Adrenal gland (tissue), 12 donors: ENCODE data around the gene NOS1. TPM values are rescaled to one million over a fixed set of nuclear protein-coding genes. Genes with fewer than 3 reads are reported as not detected.
"Not testable (repeated sequence)": the region's sequence is repeated elsewhere in the genome, so short reads cannot be mapped to it uniquely, and the experiment has no call there.

ENCODE experiments used
- DNase-seq, 7 donors: peaks; one replicate each; pipeline ENCODE4 v3.0.0-alpha.2; 2019 to 2020
- H3K27ac ChIP-seq, 5 donors: fragments of 200-600 bp; sonication (generic) in 4 of 5; 1 replicate in 3 of 5; 2 replicates in 2 of 5; pipeline versions ENCODE4 v1.5.1 to v1.8.0; 2016 to 2020; ENCODE audit warnings: mild to moderate bottlenecking in 1 of 5
- H3K27me3 ChIP-seq: fragments of 200-600 bp; 2 replicates; pipeline ENCODE4 v1.8.0; 2021
- H3K36me3 ChIP-seq, 2 donors: fragments of 200-600 bp; replicated peaks in 1 of 2; 1 replicate in 1 of 2; 2 replicates in 1 of 2; pipeline versions ENCODE4 v1.5.1 to v1.8.0; 2018 to 2022
- H3K4me1 ChIP-seq, 2 donors: fragments of 200-600 bp; replicated peaks in 1 of 2; 1 replicate in 1 of 2; 2 replicates in 1 of 2; pipeline versions ENCODE4 v1.5.1 to v1.8.0; 2018 to 2021
- H3K4me3 ChIP-seq, 4 donors: fragments of 200-600 bp; sonication (generic) in 3 of 4; one replicate each; pipeline ENCODE4 v1.5.1; 2016 to 2018
- H3K9me3 ChIP-seq, 3 donors: fragments of 200-600 bp; sonication (generic) in 1 of 3; replicated peaks in 1 of 3; 1 replicate in 2 of 3; 2 replicates in 1 of 3; pipeline versions ENCODE4 v1.5.1 to v1.8.0; 2016 to 2021
- CTCF ChIP-seq, 6 experiments: fragments of 450-650 bp in 4 of 6; fragments of 200-600 bp in 2 of 6; sonication (generic) in 1 of 6; IDR thresholded peaks; 1 replicate in 5 of 6; 2 replicates in 1 of 6; pipeline versions ENCODE4 v1.5.1 to v1.8.0; 2016 to 2021; ENCODE audit warnings: antibody characterized with exemption in 6 of 6, mild to moderate bottlenecking in 2 of 6, moderate library complexity in 1 of 6
- POLR2A ChIP-seq, 2 donors: fragments of 450-650 bp; IDR thresholded peaks; one replicate each; pipeline ENCODE4 v1.6.1; 2017; ENCODE audit warnings: antibody characterized with exemption in 2 of 2, mild to moderate bottlenecking in 2 of 2, moderate library complexity in 1 of 2
- WGBS, 4 donors: extraction: QIAGEN DNeasy Blood & Tissue Kit in 2 of 4; methylation state at CpG; one replicate each; pipeline versions ENCODE4 v1.1.5 to v1.1.7; 2013 to 2017; 5-methylcytosine and 5-hydroxymethylcytosine counted together
- intact Hi-C, 2 donors: fragments of 100-400 bp; cut with DNase I; formaldehyde crosslinking; loops; one replicate each; pipeline versions ENCODE4 v1.14.1 to v1.15.0; 2022 to 2023
- polyA plus RNA-seq, 3 donors: library from polyadenylated mRNA; stranded (reverse); fragments of 200-250 nt in 2 of 3; fragments of 350-450 nt in 1 of 3; fragmentation: Illumina TruSeq in 1 of 3; extraction: RNeasy Lipid Tissue Mini Kit (QIAGEN cat#74804) in 1 of 3; gene quantifications; one replicate each; pipeline ENCODE4 v1.2.3, GENCODE V29; 2013 to 2014
- total RNA-seq, 9 donors: library from RNA; depleted of rRNA in 4 of 9; stranded (reverse); fragments of >200 nt in 4 of 9; fragments of 120-200 nt in 1 of 9; fragmentation: NEBNext Ultra II Directional in 1 of 9; extraction: Animal tissue kit (Norgen Biotek cat#: 25700) in 1 of 9; gene quantifications; one replicate each; pipeline versions ENCODE4 v1.1.0 to v1.2.4, GENCODE V29; 2013 to 2023
- donor health status: healthy with polysubstance abuse.
- donor health status: Bipolar disorder and iron deficiency.
- donor health status: DM: yes; HTN: yes; CAD: no.
- donor health status: DM: no; HTN: no; CAD: no.
- donor health status: DM: no; HTN: no; CAD: no.
- donor health status: DM: yes; HTN: yes; CAD: no.

Gene NOS1
- total and polyA plus RNA-seq, 12 donors: under 0.01 to 0.26 (median 0.07) TPM; not detected in 2

DNA sequence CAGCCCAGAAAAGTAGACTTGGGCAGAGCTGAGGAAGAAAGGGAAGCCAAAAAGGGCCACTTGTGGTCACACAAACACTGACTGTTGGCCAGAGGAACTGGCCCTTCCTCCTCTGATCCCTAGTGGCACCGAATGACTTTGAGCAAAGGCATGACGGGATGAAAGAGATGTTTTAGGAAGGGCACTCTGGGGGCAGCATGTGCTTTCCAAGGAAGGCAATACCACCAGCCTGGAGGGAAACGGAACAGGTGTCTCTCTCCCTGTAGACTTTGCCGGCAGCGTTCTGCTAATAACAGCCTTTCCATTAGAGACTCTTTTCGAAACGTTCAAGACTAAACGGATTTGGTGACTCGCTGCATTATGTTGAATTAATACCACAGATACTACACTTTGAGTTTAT is 158.9 kb downstream of the NOS1 start:
- Histone ChIP-seq H3K4me3 (no peak overlapping the region), H3K27me3 (peaks cover 3% of the 10 kb centered on the region), H3K27ac (no peak overlapping the region), H3K9me3 (no peaks in the 10 kb centered on the region), H3K36me3 (no peaks in the 10 kb centered on the region), H3K4me1 (no peaks in the 10 kb centered on the region)
- TF ChIP-seq CTCF (IDR thresholded peaks at IDR 0.05) (no peak), POLR2A (IDR thresholded peaks at IDR 0.05) (no peak)
- WGBS, 4 donors: 80 to 85% (median 83%) methylated on average over 9 of the region's 9 CpGs
- peak in 1 of 7 donors; percentile 3 for DNase-seq
- intact Hi-C loops: no loop called here

DNA sequence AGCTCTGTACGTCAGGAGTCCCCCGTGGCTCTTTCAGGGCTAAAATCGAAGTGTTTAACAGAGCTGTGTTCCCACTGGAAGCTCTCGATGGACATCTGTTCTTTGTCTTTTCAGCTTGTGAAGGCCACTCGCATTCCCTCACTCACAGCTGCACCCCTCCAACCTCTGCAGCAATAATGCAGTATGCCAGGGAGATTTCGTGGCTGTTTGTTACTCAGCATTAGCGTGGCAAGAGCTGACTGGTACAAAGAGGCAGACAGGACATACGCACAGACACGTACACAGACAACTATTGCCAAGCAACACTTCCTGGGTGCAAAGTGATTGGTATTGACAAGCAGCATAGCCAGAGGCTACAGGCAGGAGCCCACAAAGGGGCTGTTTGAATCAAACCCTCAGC is 159.4 kb downstream of the NOS1 start:
- H3K4me1 ChIP-seq: no peaks in the 10 kb centered on the region
- H3K27ac ChIP-seq: no peak overlapping the region
- 88 to 91% (median 90%) methylated on average over 9 of the region's 9 CpGs for WGBS, 4 donors
- no peak overlapping the region for H3K4me3 ChIP-seq
- H3K36me3 ChIP-seq: no peaks in the 10 kb centered on the region
- TF ChIP-seq POLR2A (IDR thresholded peaks at IDR 0.05): no peak
- TF ChIP-seq CTCF (IDR thresholded peaks at IDR 0.05): no peak
- intact Hi-C loops: no loop called here
- peaks cover under 1% of the 10 kb centered on the region for H3K27me3 ChIP-seq
- no peak for DNase-seq
- H3K9me3 ChIP-seq: no peaks in the 10 kb centered on the region

GRCh38 chr12:117199956-117200744 is 161.3 kb downstream of the NOS1 start:
- H3K36me3 ChIP-seq, intact Hi-C loops, H3K27me3 ChIP-seq, H3K4me3 ChIP-seq, H3K9me3 ChIP-seq, H3K27ac ChIP-seq, H3K4me1 ChIP-seq: not testable (repeated sequence)
- DNase-seq: peak in 1 of 7 donors; percentile 4
- 85 to 93% (median 92%) methylated on average over 8 of the region's 8 CpGs for WGBS, 4 donors

DNA sequence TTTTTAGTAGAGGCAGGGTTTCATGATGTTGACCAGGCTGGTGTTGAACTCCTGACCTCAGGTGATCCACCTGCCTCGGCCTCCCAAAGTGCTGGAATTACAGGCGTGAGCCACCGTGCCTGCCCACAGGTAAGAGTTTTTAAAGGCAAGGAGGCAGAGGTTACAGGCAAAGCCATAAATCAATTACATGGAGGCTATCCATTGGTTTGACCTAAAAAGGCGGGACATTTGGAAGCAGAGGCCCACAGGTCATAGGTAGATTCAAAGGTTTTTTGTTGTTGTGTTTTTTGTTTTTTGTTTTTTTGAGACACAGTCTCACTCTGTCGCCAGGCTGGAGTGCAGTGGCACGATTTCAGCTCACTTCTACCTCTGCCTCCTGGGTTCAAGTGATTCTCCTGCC is 165.1 kb downstream of the NOS1 start:
- H3K36me3 ChIP-seq, H3K4me1 ChIP-seq, H3K4me3 ChIP-seq, intact Hi-C loops, H3K27ac ChIP-seq, H3K27me3 ChIP-seq, H3K9me3 ChIP-seq: not testable (repeated sequence)
- DNase-seq: peak in 1 of 7 donors; percentile 3
- 92 to 95% (median 94%) methylated on average over 4 to 6 of the region's 6 CpGs for WGBS, 4 donors

- H3K36me3 ChIP-seq, intact Hi-C loops, H3K9me3 ChIP-seq, H3K4me3 ChIP-seq, H3K4me1 ChIP-seq, H3K27ac ChIP-seq, H3K27me3 ChIP-seq: not testable (repeated sequence)
- DNase-seq: peak in 1 of 7 donors; percentile 15
- 72 to 78% (median 77%) methylated on average over 6 to 9 of the region's 9 CpGs for WGBS, 4 donors
Measured at GRCh38 chr12:117195027-117195426, 166.4 kb downstream of the NOS1 start.

DNA sequence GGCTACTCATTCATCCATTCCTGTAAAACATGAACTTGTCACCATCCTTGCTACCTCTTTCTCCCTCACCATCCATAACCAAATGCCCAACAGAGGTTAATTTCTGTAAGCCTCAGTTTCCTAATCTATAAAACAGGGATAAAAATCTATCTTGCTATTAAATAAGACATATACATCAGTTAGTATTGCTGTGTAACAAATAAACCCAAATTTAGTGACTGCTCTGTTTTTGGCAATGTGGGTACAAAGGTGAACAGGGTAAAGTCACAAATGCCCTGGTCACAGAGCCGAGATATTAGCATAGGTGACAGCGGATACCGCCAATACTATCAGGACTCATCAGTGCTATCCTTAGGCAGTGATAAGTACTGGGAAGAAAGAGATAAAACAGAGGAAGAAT is 167.5 kb downstream of the NOS1 start:
- 70 to 98% (median 88%) methylated on average over 3 of the region's 3 CpGs for WGBS, 4 donors
- intact Hi-C loops: no loop called here
- DNase-seq: no peak
- Histone ChIP-seq H3K27me3 (no peaks in the 10 kb centered on the region), H3K9me3 (no peaks in the 10 kb centered on the region), H3K4me1 (peaks cover 0 to 7% of the 10 kb centered on the region in 2 donors), H3K36me3 (no peaks in the 10 kb centered on the region), H3K27ac (no peak overlapping the region), H3K4me3 (no peak overlapping the region)
- TF ChIP-seq CTCF (IDR thresholded peaks at IDR 0.05) (no peak), POLR2A (IDR thresholded peaks at IDR 0.05) (no peak)

DNA sequence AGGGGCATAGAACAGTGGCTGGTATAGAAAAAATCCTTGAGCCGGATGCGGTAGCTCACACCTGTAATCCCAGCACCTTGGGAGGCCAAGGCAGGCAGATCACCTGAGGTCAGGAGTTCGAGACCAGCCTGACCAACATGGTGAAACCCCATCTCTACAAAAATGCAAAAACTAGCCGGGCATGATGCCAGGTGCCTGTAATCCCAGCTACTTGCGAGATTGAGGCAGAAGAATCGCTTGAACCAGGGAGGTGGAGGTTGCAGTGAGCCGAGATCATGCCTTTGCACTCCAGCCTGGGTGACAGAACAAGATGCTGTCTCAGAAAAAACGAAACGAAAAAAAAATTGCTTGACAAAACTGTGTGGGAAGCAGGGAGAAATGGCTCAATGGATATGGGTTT is 168.8 kb downstream of the NOS1 start:
- H3K36me3 ChIP-seq, H3K9me3 ChIP-seq, H3K4me3 ChIP-seq, intact Hi-C loops, H3K27me3 ChIP-seq, H3K27ac ChIP-seq: not testable (repeated sequence)
- peaks cover 9 to 20% of the 10 kb centered on the region in 2 donors for H3K4me1 ChIP-seq
- peak in 1 of 7 donors; percentile 16 for DNase-seq
- WGBS, 4 donors: 83 to 89% (median 88%) methylated on average over 9 of the region's 9 CpGs
